Measurements from ENCODE around the gene SETD1A.
A peak's percentile ranks its signal among the peaks of the same experiment; 100 is the strongest.

Gene SETD1A

DNA sequence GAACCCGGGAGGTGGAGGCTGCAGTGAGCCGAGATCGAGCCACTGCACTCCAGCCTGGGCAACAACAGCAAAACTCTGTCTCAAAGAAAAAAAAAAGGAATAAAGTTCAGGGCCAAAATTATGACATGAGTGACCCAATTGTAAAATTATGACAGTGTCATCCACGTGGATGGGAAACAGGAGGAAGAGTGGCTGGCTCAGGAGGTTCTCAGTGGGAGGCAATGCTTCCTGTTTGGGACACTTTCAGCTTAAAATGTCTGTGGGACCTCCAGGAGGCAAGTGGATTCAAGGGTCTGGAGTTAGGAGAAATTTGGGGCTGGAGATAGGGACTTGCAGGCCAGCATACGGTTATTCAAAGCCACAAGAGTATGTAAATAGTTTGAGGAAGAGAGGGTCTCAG is 67.8 kb downstream of the SETD1A start:
- no peak for DNase-seq

DNA sequence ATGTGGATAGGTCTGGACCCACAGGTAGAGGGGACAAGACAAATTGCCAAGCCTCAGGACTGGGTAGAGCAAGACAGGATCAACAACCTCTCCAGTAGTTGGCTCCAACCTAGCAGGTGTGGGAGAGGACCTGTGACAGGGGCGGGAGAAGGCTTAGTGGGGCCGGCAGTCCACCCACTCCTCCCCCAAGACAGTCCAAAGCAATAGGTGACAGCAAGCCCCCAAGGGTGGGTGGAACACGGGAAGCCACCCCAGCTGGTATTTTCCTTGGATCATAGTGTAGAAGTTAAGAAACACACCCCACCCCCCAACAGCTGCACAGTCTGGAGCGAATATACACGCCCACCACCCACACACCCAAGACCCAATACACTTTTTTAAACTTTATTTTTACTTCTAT is 71.7 kb downstream of the SETD1A start:
- DNase-seq, result no peak

- no peak for DNase-seq
These were observed 73.7 kb downstream of the SETD1A start for GRCh38 chr16:31031276-31031675.

- peak; percentile 92 for DNase-seq
These were observed 75.5 kb downstream of the SETD1A start, which contains the start of gene STX4 for GRCh38 chr16:31032736-31033708. Gene STX4, plus strand, starts transcription at chr16:31033558. Its CDS starts 248 bp downstream, at chr16:31033806.

DNA sequence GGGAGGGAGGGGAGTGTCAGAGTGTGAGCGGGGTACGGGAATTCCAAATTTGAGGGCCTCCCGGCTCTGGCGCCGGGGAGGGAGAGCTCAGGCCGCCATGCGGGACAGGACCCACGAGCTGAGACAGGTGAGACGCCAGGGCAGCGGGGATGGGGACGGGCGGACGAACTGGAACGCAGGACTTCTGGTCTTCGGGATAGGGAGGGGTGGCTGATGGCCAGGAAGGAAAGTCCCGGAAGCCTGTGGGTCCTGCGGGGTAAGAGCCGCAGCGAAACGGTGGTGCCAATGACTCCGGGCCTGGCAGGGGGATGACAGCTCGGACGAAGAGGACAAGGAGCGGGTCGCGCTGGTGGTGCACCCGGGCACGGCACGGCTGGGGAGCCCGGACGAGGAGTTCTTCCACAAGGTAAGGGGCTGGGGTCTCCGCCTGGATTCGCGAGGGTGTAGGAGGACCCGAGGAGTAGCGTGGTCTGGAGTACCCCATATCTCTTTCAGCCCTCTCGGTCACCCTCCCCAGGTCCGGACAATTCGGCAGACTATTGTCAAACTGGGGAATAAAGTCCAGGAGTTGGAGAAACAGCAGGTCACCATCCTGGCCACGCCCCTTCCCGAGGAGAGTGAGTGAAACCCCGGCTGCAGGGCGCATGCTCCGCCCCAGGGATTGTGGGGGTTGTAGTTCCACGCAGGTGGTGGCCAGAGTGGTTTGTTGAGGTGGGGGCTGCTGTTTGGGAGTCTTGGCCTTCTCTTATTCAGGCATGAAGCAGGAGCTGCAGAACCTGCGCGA is 76.3 kb downstream of the SETD1A start:
- DNase-seq, result peak; percentile 56

Data from GDM1 (cell line).